CD4-positive, alpha-beta T cell (primary cell): Measurements from ENCODE around the gene PEX3. TPM values are rescaled to one million over a fixed set of nuclear protein-coding genes. Genes with fewer than 3 reads are reported as not detected.

Source experiments
- ATAC-seq: fragments of 200-7000 bp; cut with Tn5 transposase; one replicate; pipeline ENCODE4 v1.10.0; 2022; ENCODE audit warnings: mild to moderate bottlenecking; ENCODE audit not compliant: poor library complexity
- CTCF ChIA-PET: fragments of 350-600 bp; sonication (Branson Sonifier 250); formaldehyde crosslinking; loops from one replicate; lab custom pipeline; 2021; ENCODE audit warnings: antibody characterized with exemption, inconsistent platforms; lab: Charles Lee
- POLR2A ChIA-PET: fragments of 350-600 bp; sonication (Branson Sonifier 250); formaldehyde crosslinking; loops from one replicate; lab custom pipeline; 2021; ENCODE audit warnings: antibody characterized with exemption, inconsistent platforms; lab: Charles Lee
- DNase-seq, 14 experiments: peaks; one replicate each; pipeline ENCODE4 v3.0.0-alpha.2; 2013 to 2020; ENCODE audit warnings: mixed read lengths in 2 of 14
- H3K27ac ChIP-seq, 2 donors: one replicate each; pipeline versions ENCODE4 v1.5.1 to v1.7.0; 2013; ENCODE audit warnings: low read length in 2 of 2, low read depth in 1 of 2, mild to moderate bottlenecking in 1 of 2
- H3K27me3 ChIP-seq, 2 experiments: 1 replicate in 1 of 2; 2 replicates in 1 of 2; pipeline versions ENCODE4 v1.6.1 to v1.7.0; 2013; ENCODE audit warnings: low read length in 2 of 2, control low read depth in 1 of 2, mild to moderate bottlenecking in 1 of 2, moderate library complexity in 1 of 2; ENCODE audit not compliant: insufficient read depth in 2 of 2, control insufficient read depth in 1 of 2
- H3K36me3 ChIP-seq: one replicate; pipeline ENCODE4 v1.6.1; 2013; ENCODE audit warnings: low read length, control low read depth; ENCODE audit not compliant: insufficient read depth
- H3K4me1 ChIP-seq: one replicate; pipeline ENCODE4 v1.6.1; 2013; ENCODE audit warnings: low read length, control low read depth; ENCODE audit not compliant: insufficient read depth
- H3K4me3 ChIP-seq: one replicate; pipeline ENCODE4 v1.5.1; 2013; ENCODE audit warnings: mild to moderate bottlenecking, low read length, moderate library complexity
- H3K9me3 ChIP-seq, 2 experiments: 1 replicate in 1 of 2; 2 replicates in 1 of 2; pipeline versions ENCODE4 v1.6.1 to v1.7.0; 2013; ENCODE audit warnings: low read length in 2 of 2, mild to moderate bottlenecking in 2 of 2, control low read depth in 1 of 2, moderate library complexity in 1 of 2; ENCODE audit not compliant: control insufficient read depth in 1 of 2, insufficient read depth in 1 of 2
- H3K27ac Mint-ChIP-seq: one replicate; pipeline ENCODE4 v1.8.0; 2020; ENCODE audit warnings: mixed read lengths
- H3K27me3 Mint-ChIP-seq: one replicate; pipeline ENCODE4 v1.8.0; 2021; ENCODE audit warnings: mixed read lengths
- H3K36me3 Mint-ChIP-seq: one replicate; pipeline ENCODE4 v1.8.0; 2021; ENCODE audit warnings: low read depth, mixed read lengths
- H3K4me1 Mint-ChIP-seq: one replicate; pipeline ENCODE4 v1.8.0; 2021; ENCODE audit warnings: low read depth, mixed read lengths
- H3K4me3 Mint-ChIP-seq: one replicate; pipeline ENCODE4 v1.8.0; 2020; ENCODE audit warnings: mild to moderate bottlenecking, mixed read lengths
- H3K9me3 Mint-ChIP-seq: one replicate; pipeline ENCODE4 v1.8.0; 2020; ENCODE audit warnings: mixed read lengths
- CTCF ChIP-seq: fragments of 200-600 bp; IDR thresholded peaks from one replicate; pipeline ENCODE4 v1.8.0; 2022; ENCODE audit warnings: antibody characterized with exemption, mild to moderate bottlenecking
- intact Hi-C, 2 experiments: fragments of 100-400 bp; cut with DNase I in 1 of 2; cut with micrococcal nuclease in 1 of 2; formaldehyde crosslinking; loops; one replicate each; pipeline versions ENCODE4 v1.15.1 to v1.9.0; 2023 to 2025; cut with DNase I, micrococcal nuclease
- total RNA-seq, 174 experiments: library from RNA in 2 of 174; stranded (reverse) in 2 of 174; gene quantifications; one replicate each; pipeline ENCODE4 v1.2.3 and lab custom pipeline; 2021 to 2026

PEX3 gene
- total RNA-seq, 2 experiments from 2014 or later: 7.3 to 9.7 TPM

GRCh38 chr6:143538374-143538773 lies 87.8 kb downstream of the PEX3 start:
- no peaks in the 10 kb centered on the region for H3K27me3 ChIP-seq
- POLR2A ChIA-PET: interaction anchor here (0.7 to 4.6 kb wide), 7 partner anchors 9 to 305 kb away, joined by 3 to 48 read pairs (median 7); partner anchors contain the start of genes ADAT2, FUCA2, LTV1 and PEX3
- Mint-ChIP-seq H3K9me3 (no peaks in the 10 kb centered on the region), H3K27ac (peak overlapping the region; percentile 95), H3K4me3 (peak overlapping the region; percentile 91), H3K27me3 (no peaks in the 10 kb centered on the region), H3K36me3 (peaks cover 5% of the 10 kb centered on the region), H3K4me1 (peaks cover 64% of the 10 kb centered on the region)
- H3K36me3 ChIP-seq: no peaks in the 10 kb centered on the region
- DNase-seq (peak in 4 of 14 experiments; percentile 35 to 43 (median 42)), ATAC-seq (no peak)
- TF ChIP-seq CTCF: no peak
- intact Hi-C loops: loop anchor here (5.0 kb wide), 1 partner anchor 86 kb away; the partner anchor contains the start of genes ADAT2 (in 2 of the 2) and PEX3 (in 2 of the 2)
- H3K4me3 ChIP-seq: peak overlapping the region; percentile 57
- H3K27ac ChIP-seq: peak overlapping the region; percentile 18 to 82
- CTCF ChIA-PET: interaction anchor here (0.8 to 3.4 kb wide), 8 partner anchors 9 to 96 kb away, joined by 3 to 14 read pairs (median 6); no protein-coding TSS in a partner anchor
- no peaks in the 10 kb centered on the region for H3K9me3 ChIP-seq
- H3K4me1 ChIP-seq: peaks cover 63% of the 10 kb centered on the region

- Histone ChIP-seq H3K4me3 (peak overlapping the region; percentile 57), H3K9me3 (no peaks in the 10 kb centered on the region), H3K4me1 (peaks cover 70% of the 10 kb centered on the region), H3K27ac (peak overlapping the region; percentile 38 to 82), H3K27me3 (no peaks in the 10 kb centered on the region), H3K36me3 (no peaks in the 10 kb centered on the region)
- TF ChIP-seq CTCF: no peak
- H3K27ac Mint-ChIP-seq: peak overlapping the region; percentile 95
- H3K27me3 Mint-ChIP-seq: no peaks in the 10 kb centered on the region
- H3K4me3 Mint-ChIP-seq: peak overlapping the region; percentile 91
- ChIA-PET POLR2A (interaction anchor here (0.9 to 4.6 kb wide), 6 partner anchors 10 to 556 kb away, joined by 3 to 40 read pairs (median 6); partner anchors contain the start of genes ADAT2, FUCA2, PEX3 and SF3B5), CTCF (interaction anchor here (0.8 to 3.4 kb wide), 8 partner anchors 8 to 97 kb away, joined by 3 to 14 read pairs (median 6); no protein-coding TSS in a partner anchor)
- DNase-seq: peak in 3 of 14 experiments; percentile 40 to 61 (median 51)
- no peaks in the 10 kb centered on the region for H3K9me3 Mint-ChIP-seq
- H3K36me3 Mint-ChIP-seq: peaks cover 5% of the 10 kb centered on the region
- H3K4me1 Mint-ChIP-seq: peaks cover 71% of the 10 kb centered on the region
- no peak for ATAC-seq
- intact Hi-C loops: loop anchor here (5.0 kb wide), 1 partner anchor 87 kb away; the partner anchor contains the start of genes ADAT2 (in 2 of the 2) and PEX3 (in 2 of the 2)
Observed at GRCh38 chr6:143539106-143539505, 88.5 kb downstream of the PEX3 start.

GRCh38 chr6:143539734-143540133 lies 89.1 kb downstream of the PEX3 start:
- H3K4me3 ChIP-seq: peak overlapping the region; percentile 57
- peaks cover 5% of the 10 kb centered on the region for H3K36me3 Mint-ChIP-seq
- H3K27me3 Mint-ChIP-seq: no peaks in the 10 kb centered on the region
- H3K27me3 ChIP-seq: no peaks in the 10 kb centered on the region
- H3K36me3 ChIP-seq: no peaks in the 10 kb centered on the region
- ATAC-seq (peak; percentile 35), DNase-seq (peak in 5 of 14 experiments; percentile 17 to 71 (median 68))
- peak overlapping the region; percentile 38 to 82 for H3K27ac ChIP-seq
- ChIA-PET CTCF (interaction anchor here (0.9 to 3.4 kb wide), 5 partner anchors 11 to 97 kb away, joined by 3 to 14 read pairs (median 6); no protein-coding TSS in a partner anchor), POLR2A (interaction anchor here (0.9 to 4.6 kb wide), 4 partner anchors 13 to 556 kb away, joined by 3 to 40 read pairs (median 8); partner anchors contain the start of genes FUCA2 and SF3B5)
- H3K9me3 ChIP-seq: no peaks in the 10 kb centered on the region
- intact Hi-C loops: loop anchor here (5.0 kb wide), 2 partner anchors 87 to 303 kb away; partner anchors contain the start of genes ADAT2 (in 2 of the 2), PEX3 (in 2 of the 2) and LTV1 (in 1 of the 2)
- H3K9me3 Mint-ChIP-seq: no peaks in the 10 kb centered on the region
- H3K4me1 ChIP-seq: peaks cover 72% of the 10 kb centered on the region
- TF ChIP-seq CTCF: peak; percentile 10
- peaks cover 76% of the 10 kb centered on the region for H3K4me1 Mint-ChIP-seq
- H3K27ac Mint-ChIP-seq: peak overlapping the region; percentile 95
- H3K4me3 Mint-ChIP-seq: peak overlapping the region; percentile 91
